HG02981 (cell line): ENCODE measurements around the gene LTN1.

ENCODE experiments used
- ATAC-seq: cut with Tn5 transposase; IDR thresholded peaks from one replicate; pipeline ENCODE4 v1.9.1; 2021; ENCODE audit warnings: mild to moderate bottlenecking, moderate library complexity; ENCODE audit not compliant: unreplicated experiment

Gene LTN1

DNA sequence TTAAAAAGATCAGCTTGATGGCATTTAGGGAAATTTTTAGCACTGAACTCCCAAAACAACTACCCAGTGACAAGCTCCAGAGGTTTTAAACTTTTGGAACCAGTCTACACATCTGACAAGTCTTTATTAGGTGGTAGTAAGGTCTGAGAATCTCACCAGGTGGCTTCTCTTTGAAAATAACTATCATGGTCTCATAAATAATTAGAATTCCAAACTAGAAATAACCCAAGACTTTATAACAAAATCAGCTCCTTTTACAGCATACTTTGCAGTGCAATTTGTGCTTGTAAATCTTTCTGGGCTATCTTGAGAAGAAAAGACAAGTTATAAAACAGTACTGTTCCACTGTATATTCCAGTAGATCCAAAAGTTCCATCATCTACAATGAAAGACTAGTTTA, 108.7 kb downstream of the LTN1 start:
- no peak for ATAC-seq

DNA sequence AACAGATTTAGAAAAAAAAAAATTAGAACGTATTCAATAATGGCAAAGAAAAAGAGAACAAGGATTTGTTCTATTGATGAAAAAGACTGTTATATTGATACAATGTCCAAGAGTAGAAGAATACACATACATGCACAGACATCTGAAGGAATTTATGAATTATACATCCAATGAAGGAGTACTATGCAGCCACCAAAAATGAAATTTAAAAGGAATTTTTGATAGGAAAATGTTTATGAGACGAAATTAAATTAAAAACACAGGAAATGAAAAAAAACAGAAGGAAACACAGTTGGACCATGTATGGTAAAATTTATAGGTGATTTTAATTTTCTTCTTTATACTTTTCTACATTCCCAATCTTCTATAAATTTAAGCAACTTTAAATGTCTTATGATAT, 110.3 kb downstream of the LTN1 start:
- no peak for ATAC-seq
